RWPE2 (cell line): ENCODE results near the gene SLC66A2.

Experiments
- ATAC-seq: fragments of 200-7000 bp; cut with Tn5 transposase; 3 replicates; pipeline ENCODE4 v1.9.1; 2021; ENCODE audit warnings: low read depth
- DNase-seq: peaks from one replicate; pipeline ENCODE4 v3.0.0-alpha.2; 2020; ENCODE audit warnings: low spot score
- H3K27ac ChIP-seq: fragments of 450-650 bp; 2 replicates; pipeline ENCODE4 v1.5.1; 2017; ENCODE audit warnings: mild to moderate bottlenecking; ENCODE audit not compliant: poor library complexity, severe bottlenecking
- H3K27me3 ChIP-seq: fragments of 250-450 bp; sonication (Bioruptor Pico); 2 replicates; pipeline ENCODE4 v1.5.1; 2021; ENCODE audit warnings: mild to moderate bottlenecking, moderate library complexity; ENCODE audit not compliant: insufficient read depth, poor library complexity, severe bottlenecking
- H3K36me3 ChIP-seq: fragments of 250-450 bp; sonication (Bioruptor Pico); 2 replicates; pipeline ENCODE4 v1.5.1; 2020; ENCODE audit warnings: low read depth, mild to moderate bottlenecking, moderate library complexity
- H3K4me1 ChIP-seq: fragments of 250-450 bp; sonication (Bioruptor Pico); 2 replicates; pipeline ENCODE4 v1.5.1; 2021; ENCODE audit warnings: mild to moderate bottlenecking, moderate library complexity; ENCODE audit not compliant: insufficient read depth, poor library complexity, severe bottlenecking
- H3K4me3 ChIP-seq: fragments of 250-450 bp; sonication (Bioruptor Pico); 2 replicates; pipeline ENCODE4 v1.5.1; 2021; ENCODE audit warnings: mild to moderate bottlenecking, moderate library complexity; ENCODE audit not compliant: severe bottlenecking
- H3K9me3 ChIP-seq: fragments of 250-450 bp; sonication (Bioruptor Pico); 2 replicates; pipeline ENCODE4 v1.5.1; 2021; ENCODE audit warnings: mild to moderate bottlenecking, moderate library complexity; ENCODE audit not compliant: severe bottlenecking
- CTCF ChIP-seq: fragments of 450-650 bp; IDR thresholded peaks from one replicate; pipeline ENCODE4 v1.5.1; 2017; ENCODE audit warnings: mild to moderate bottlenecking, moderate library complexity; ENCODE audit not compliant: poor library complexity, severe bottlenecking

Gene SLC66A2

GRCh38 chr18:79897940-79898625 is 53.4 kb downstream of the SLC66A2 start:
- H3K27me3 ChIP-seq: no peaks in the 10 kb centered on the region
- H3K27ac ChIP-seq: no peak overlapping the region
- H3K4me1 ChIP-seq: no peaks in the 10 kb centered on the region
- ATAC-seq (no peak), DNase-seq (no peak)
- peaks cover 21% of the 10 kb centered on the region for H3K9me3 ChIP-seq
- no peak overlapping the region for H3K4me3 ChIP-seq
- H3K36me3 ChIP-seq: no peaks in the 10 kb centered on the region
- TF ChIP-seq CTCF: no peak

- Histone ChIP-seq H3K9me3 (peaks cover 22% of the 10 kb centered on the region), H3K36me3 (no peaks in the 10 kb centered on the region), H3K4me1 (no peaks in the 10 kb centered on the region), H3K27me3 (no peaks in the 10 kb centered on the region), H3K4me3 (no peak overlapping the region), H3K27ac (no peak overlapping the region)
- DNase-seq (no peak), ATAC-seq (no peak)
- TF ChIP-seq CTCF: no peak
Measured at GRCh38 chr18:79896738-79897137, 54.7 kb downstream of the SLC66A2 start.

GRCh38 chr18:79890674-79891073 is 60.8 kb downstream of the SLC66A2 start:
- DNase-seq (no peak), ATAC-seq (no peak)
- Histone ChIP-seq H3K4me1 (no peaks in the 10 kb centered on the region), H3K4me3 (no peak overlapping the region), H3K27me3 (no peaks in the 10 kb centered on the region), H3K9me3 (peaks cover 3% of the 10 kb centered on the region), H3K36me3 (no peaks in the 10 kb centered on the region), H3K27ac (no peak overlapping the region)
- TF ChIP-seq CTCF: no peak

GRCh38 chr18:79889569-79889968 is 61.9 kb downstream of the SLC66A2 start:
- Histone ChIP-seq H3K27me3 (no peaks in the 10 kb centered on the region), H3K36me3 (no peaks in the 10 kb centered on the region), H3K4me3 (no peak overlapping the region), H3K27ac (no peak overlapping the region), H3K9me3 (peaks cover 2% of the 10 kb centered on the region), H3K4me1 (no peaks in the 10 kb centered on the region)
- TF ChIP-seq CTCF: no peak
- no peak for DNase-seq
- no peak for ATAC-seq

GRCh38 chr18:79888016-79888415 is 63.4 kb downstream of the SLC66A2 start:
- ATAC-seq: no peak
- Histone ChIP-seq H3K9me3 (peaks cover 2% of the 10 kb centered on the region), H3K36me3 (no peaks in the 10 kb centered on the region), H3K4me3 (no peak overlapping the region), H3K4me1 (no peaks in the 10 kb centered on the region), H3K27me3 (no peaks in the 10 kb centered on the region), H3K27ac (no peak overlapping the region)
- DNase-seq: no peak
- no peak for TF ChIP-seq CTCF
